Mucosa of descending colon (tissue), 3 donors: Measurements from ENCODE around the gene CHPF. TPM values are rescaled to one million over a fixed set of nuclear protein-coding genes. Genes with fewer than 3 reads are reported as not detected.

Experiments
- ATAC-seq: fragments of 200-7000 bp; cut with Tn5 transposase; one replicate; pipeline ENCODE4 v1.9.1; 2020; ENCODE audit warnings: mild to moderate bottlenecking, moderate library complexity
- DNase-seq, 3 donors: peaks; one replicate each; pipeline ENCODE4 v3.0.0-alpha.2; 2020
- H3K36me3 ChIP-seq: fragments of 200-600 bp; one replicate; pipeline ENCODE4 v1.8.0; 2021; ENCODE audit warnings: low read depth, mild to moderate bottlenecking
- H3K4me1 ChIP-seq: fragments of 200-600 bp; one replicate; pipeline ENCODE4 v1.8.0; 2021; ENCODE audit warnings: low read depth, mild to moderate bottlenecking
- H3K4me3 ChIP-seq: fragments of 200-600 bp; one replicate; pipeline ENCODE4 v1.8.0; 2021; ENCODE audit warnings: mild to moderate bottlenecking
- H3K9me3 ChIP-seq: fragments of 200-600 bp; one replicate; pipeline ENCODE4 v1.8.0; 2021; ENCODE audit warnings: mild to moderate bottlenecking
- intact Hi-C, 2 donors: fragments of 100-400 bp; cut with DNase I in 1 of 2; cut with micrococcal nuclease in 1 of 2; formaldehyde crosslinking; loops; one replicate each; pipeline versions ENCODE4 v1.11.0 to v1.11.1; 2022; cut with DNase I, micrococcal nuclease
- long read RNA-seq, 2 donors: library from polyadenylated mRNA; unstranded; transcript quantifications; one replicate each; pipeline ENCODE4 v2.0.0, GENCODE V29; 2019 to 2021
- total RNA-seq, 3 donors: library from RNA; stranded (reverse); fragmentation: NEBNext Ultra II Directional in 2 of 3; extraction: Animal tissue kit (Norgen Biotek cat#: 25700) in 2 of 3; gene quantifications; one replicate each; pipeline versions ENCODE4 v1.2.1 to v1.2.4, GENCODE V29; 2021 to 2023
- TF ChIP-seq, protein P1 (sequence below): fragments of 200-600 bp; IDR thresholded peaks from one replicate; pipeline ENCODE4 v1.8.0; 2022; ENCODE audit warnings: antibody characterized with exemption, mild to moderate bottlenecking
- donor health status: DM: no; HTN: no; CAD: no; lungs with moderate emphysema.
- donor health status: DM: no; HTN: no; CAD: no.
- donor health status: DM: no; HTN: yes; CAD: no.

Gene CHPF, protein sequence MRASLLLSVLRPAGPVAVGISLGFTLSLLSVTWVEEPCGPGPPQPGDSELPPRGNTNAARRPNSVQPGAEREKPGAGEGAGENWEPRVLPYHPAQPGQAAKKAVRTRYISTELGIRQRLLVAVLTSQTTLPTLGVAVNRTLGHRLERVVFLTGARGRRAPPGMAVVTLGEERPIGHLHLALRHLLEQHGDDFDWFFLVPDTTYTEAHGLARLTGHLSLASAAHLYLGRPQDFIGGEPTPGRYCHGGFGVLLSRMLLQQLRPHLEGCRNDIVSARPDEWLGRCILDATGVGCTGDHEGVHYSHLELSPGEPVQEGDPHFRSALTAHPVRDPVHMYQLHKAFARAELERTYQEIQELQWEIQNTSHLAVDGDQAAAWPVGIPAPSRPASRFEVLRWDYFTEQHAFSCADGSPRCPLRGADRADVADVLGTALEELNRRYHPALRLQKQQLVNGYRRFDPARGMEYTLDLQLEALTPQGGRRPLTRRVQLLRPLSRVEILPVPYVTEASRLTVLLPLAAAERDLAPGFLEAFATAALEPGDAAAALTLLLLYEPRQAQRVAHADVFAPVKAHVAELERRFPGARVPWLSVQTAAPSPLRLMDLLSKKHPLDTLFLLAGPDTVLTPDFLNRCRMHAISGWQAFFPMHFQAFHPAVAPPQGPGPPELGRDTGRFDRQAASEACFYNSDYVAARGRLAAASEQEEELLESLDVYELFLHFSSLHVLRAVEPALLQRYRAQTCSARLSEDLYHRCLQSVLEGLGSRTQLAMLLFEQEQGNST
- total RNA-seq, result 10 to 100 TPM; 19.4 to 25.9 (median 20.5) TPM
- long read RNA-seq, donor 1, transcript CHPF-201 (4 exons, 3,013 nt), result major isoform, 28 of 49 reads
- long read RNA-seq, donor 1, partial matches to known transcripts, result 18 of 49 reads
- long read RNA-seq, donor 1, other reads (novel, unspliced or antisense), result 2 of 49 reads
- long read RNA-seq, donor 2, partial matches to known transcripts, result 0 of 7 reads
- long read RNA-seq, donor 2, other reads (novel, unspliced or antisense), result 2 of 7 reads

DNA sequence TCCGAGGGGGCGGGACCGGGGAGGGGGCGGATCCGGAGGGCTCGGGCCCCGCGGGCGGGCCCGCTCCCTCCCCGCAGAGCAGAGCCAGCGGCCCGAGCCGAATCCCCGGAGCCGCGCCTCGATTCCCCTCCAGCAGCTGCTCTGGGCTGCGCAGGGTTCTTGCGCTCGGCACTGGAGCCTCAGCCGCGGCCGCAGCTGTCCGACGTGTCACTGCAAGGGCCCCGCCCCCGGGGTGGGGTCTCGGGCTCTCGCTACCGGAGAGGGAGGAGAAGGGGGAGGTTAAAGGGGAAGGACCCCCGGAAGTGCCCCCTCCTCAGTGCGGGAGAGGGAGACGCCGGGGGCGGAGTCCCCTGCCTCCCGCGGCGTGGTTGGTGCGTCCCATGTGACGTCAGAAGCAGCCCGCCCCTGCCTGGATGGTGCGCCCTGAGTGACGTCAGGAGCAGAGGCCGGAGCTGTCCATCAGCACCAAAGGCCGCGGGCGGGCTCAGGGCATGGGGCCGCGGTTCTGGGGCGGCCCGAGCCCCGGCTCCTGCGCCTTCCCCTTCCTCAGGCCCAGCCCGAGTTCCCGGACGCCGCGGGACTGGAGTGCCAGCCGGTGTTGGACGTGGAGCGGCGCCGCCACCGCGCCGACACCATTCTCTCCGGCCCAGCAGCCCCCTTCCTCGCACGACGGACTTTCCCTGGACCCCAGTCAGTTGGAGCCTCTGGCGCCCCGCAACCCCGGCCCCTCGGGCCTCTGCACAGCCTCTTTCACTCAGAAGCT lies at the start of gene CHPF, which contains the start of gene TMEM198:
CHPF (minus strand) TSS at position 214 of the 763 bp plus-strand sequence. CDS start 271 bp downstream, outside the sequence.
TMEM198 (plus strand) TSS at position 433 of the 763 bp plus-strand sequence. CDS start 700 bp downstream, outside the sequence.
- H3K9me3 ChIP-seq, result no peaks in the 10 kb centered on the region
- intact Hi-C loops, result no loop called here
- DNase-seq (peak; percentile 97 to 98 (median 98)), ATAC-seq (peak; percentile 89)
- peaks cover 15% of the 10 kb centered on the region for H3K4me1 ChIP-seq
- TF ChIP-seq, protein P1, sequence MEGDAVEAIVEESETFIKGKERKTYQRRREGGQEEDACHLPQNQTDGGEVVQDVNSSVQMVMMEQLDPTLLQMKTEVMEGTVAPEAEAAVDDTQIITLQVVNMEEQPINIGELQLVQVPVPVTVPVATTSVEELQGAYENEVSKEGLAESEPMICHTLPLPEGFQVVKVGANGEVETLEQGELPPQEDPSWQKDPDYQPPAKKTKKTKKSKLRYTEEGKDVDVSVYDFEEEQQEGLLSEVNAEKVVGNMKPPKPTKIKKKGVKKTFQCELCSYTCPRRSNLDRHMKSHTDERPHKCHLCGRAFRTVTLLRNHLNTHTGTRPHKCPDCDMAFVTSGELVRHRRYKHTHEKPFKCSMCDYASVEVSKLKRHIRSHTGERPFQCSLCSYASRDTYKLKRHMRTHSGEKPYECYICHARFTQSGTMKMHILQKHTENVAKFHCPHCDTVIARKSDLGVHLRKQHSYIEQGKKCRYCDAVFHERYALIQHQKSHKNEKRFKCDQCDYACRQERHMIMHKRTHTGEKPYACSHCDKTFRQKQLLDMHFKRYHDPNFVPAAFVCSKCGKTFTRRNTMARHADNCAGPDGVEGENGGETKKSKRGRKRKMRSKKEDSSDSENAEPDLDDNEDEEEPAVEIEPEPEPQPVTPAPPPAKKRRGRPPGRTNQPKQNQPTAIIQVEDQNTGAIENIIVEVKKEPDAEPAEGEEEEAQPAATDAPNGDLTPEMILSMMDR, result no peak
- no peaks in the 10 kb centered on the region for H3K36me3 ChIP-seq
- H3K4me3 ChIP-seq, result peak within 1 kb of the TSS; percentile 41

DNA sequence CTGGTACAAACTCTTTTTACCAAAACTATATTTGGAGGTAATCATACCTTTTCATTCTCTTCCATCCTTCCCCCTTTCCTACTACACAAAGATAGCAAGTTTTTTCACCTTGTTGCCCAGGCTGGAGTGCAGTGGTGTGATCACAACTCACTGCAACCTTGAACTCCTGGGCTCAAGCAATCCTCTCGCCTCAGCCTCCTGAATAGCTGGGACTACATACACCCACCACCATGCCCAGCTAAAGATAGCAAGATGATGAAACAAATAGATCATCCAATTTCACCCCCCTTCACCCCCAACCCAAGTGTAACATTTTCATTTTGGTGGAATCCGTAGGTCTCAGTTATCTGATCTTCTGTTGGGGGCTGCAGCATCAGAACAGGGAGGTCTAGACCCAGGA lies 49.5 kb upstream of the CHPF start:
- peaks cover 7% of the 10 kb centered on the region for H3K4me1 ChIP-seq
- H3K4me3 ChIP-seq, result no peak overlapping the region
- intact Hi-C loops, result no loop called here

DNA sequence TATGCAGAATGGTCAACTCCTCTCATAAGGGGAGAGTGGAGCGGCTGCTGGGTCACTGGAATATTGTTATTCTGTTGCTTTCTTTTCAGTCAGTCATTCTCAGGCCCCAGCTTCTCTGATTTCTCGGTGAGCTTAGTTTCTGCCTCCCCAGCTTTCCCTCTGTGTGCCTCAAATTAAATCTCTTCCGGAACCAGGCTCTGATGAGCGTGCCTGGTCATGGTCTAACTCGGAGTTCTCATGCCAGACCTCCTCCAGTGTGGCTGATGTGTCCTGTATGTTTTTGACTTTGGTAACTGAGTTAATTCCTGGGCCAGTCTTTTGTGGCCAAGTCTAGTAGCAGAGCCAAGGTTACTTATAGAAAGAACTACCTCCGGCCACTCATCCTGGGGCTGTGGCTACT lies 49.1 kb upstream of the CHPF start:
- Histone ChIP-seq H3K4me3 (no peak overlapping the region), H3K9me3 (no peaks in the 10 kb centered on the region), H3K4me1 (peaks cover 5% of the 10 kb centered on the region), H3K36me3 (no peaks in the 10 kb centered on the region)
- no peak for ATAC-seq
- DNase-seq, result no peak
- intact Hi-C loops, result no loop called here
- TF ChIP-seq, protein P1, result no peak

More for the DNA sequence above, 49.5 kb upstream of the CHPF start:
- H3K9me3 ChIP-seq, result no peaks in the 10 kb centered on the region
- DNase-seq (no peak), ATAC-seq (no peak)
- TF ChIP-seq, protein P1, result no peak
- H3K36me3 ChIP-seq, result no peaks in the 10 kb centered on the region

DNA sequence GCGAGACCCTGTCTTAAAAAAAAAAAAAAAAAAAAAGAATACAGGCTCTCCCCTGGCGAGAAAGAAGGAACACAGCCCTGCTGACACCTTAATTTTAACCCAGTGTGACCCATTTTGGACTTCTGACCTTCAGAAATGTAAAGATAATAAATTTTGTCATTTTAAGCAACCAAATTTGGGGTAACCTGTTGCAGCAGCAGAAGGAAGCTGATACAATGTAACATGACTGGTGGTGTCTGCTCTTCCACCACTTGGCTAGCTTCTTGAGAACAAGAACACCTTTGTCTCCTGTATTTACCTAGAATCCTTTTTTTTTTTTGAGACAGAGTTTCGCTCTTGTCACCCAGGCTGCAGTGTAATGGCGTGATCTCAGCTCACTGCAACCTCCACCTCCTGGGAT lies 47.5 kb upstream of the CHPF start:
- Histone ChIP-seq H3K4me3 (no peak overlapping the region), H3K4me1 (no peaks in the 10 kb centered on the region), H3K9me3 (no peaks in the 10 kb centered on the region), H3K36me3 (no peaks in the 10 kb centered on the region)
- TF ChIP-seq, protein P1, result no peak
- no peak for ATAC-seq
- DNase-seq, result no peak
- intact Hi-C loops, result no loop called here

DNA sequence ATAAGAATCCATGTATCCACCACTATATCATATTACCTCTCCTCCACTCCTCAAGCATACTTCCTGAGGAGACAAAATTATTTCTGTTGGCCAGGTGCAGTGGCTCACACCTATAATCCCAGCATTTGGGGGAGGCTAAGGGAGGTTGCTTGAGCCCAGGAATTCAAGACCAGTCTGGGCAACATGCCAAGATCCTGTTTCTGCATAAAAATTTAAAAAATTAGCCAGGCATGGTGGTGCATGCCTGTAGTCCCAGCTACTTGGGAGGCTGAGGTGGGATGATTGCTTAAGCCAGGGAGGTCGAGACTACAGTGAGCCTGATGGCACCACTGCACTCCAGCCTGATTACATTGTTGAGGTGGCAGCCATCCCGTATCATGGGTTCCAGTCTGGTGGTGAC lies 37.7 kb upstream of the CHPF start:
- DNase-seq, result no peak
- H3K36me3 ChIP-seq, result no peaks in the 10 kb centered on the region
- no peak overlapping the region for H3K4me3 ChIP-seq
- TF ChIP-seq, protein P1, result no peak
- no peaks in the 10 kb centered on the region for H3K4me1 ChIP-seq
- intact Hi-C loops, result no loop called here
- no peaks in the 10 kb centered on the region for H3K9me3 ChIP-seq
- ATAC-seq, result no peak
